DND-41 (cell line): ENCODE results near the gene GPR137B.

Experiments used
- CTCF ChIP-seq: IDR thresholded peaks from 2 replicates; pipeline ENCODE4 v1.5.1; 2012; ENCODE audit warnings: borderline replicate concordance, low read length, moderate library complexity, mild to moderate bottlenecking; ENCODE audit not compliant: poor library complexity, severe bottlenecking; ENCODE audit errors: extremely low read depth
- EZH2 ChIP-seq: IDR thresholded peaks from 3 replicates; pipeline ENCODE4 v1.6.1; 2012; ENCODE audit warnings: borderline replicate concordance, low read depth, mild to moderate bottlenecking, moderate library complexity, low read length, inconsistent platforms; ENCODE audit not compliant: severe bottlenecking

GRCh38 chr1:236107121-236107907 is 35.0 kb upstream of the GPR137B start:
- no peak for TF ChIP-seq CTCF
- TF ChIP-seq EZH2 = no peak
